Mesothelial cell of epicardium (in vitro differentiated cells): ENCODE results near the gene ADGRG2. TPM values are rescaled to one million over a fixed set of nuclear protein-coding genes. Genes with fewer than 3 reads are reported as not detected.

Experiments used
- DNase-seq, 2 experiments: peaks; one replicate each; pipeline ENCODE4 v3.0.0; 2021; ENCODE audit warnings: low spot score in 2 of 2; ENCODE audit not compliant: unreplicated experiment in 2 of 2
- H3K27ac Mint-ChIP-seq: 2 replicates; pipeline ENCODE4 v1.8.0; 2021; ENCODE audit warnings: mixed read lengths
- H3K27me3 Mint-ChIP-seq: 2 replicates; pipeline ENCODE4 v1.8.0; 2021; ENCODE audit warnings: low read depth, mixed read lengths
- H3K36me3 Mint-ChIP-seq: 2 replicates; pipeline ENCODE4 v1.8.0; 2021; ENCODE audit warnings: mixed read lengths
- H3K4me1 Mint-ChIP-seq: 2 replicates; pipeline ENCODE4 v1.8.0; 2021; ENCODE audit warnings: mixed read lengths
- H3K4me3 Mint-ChIP-seq: 2 replicates; pipeline ENCODE4 v1.8.0; 2021; ENCODE audit warnings: mild to moderate bottlenecking, moderate library complexity, mixed read lengths
- H3K9me3 Mint-ChIP-seq: 2 replicates; pipeline ENCODE4 v1.8.0; 2021; ENCODE audit warnings: mixed read lengths
- total RNA-seq: library from RNA; stranded (reverse); gene quantifications from 3 replicates; pipeline ENCODE4 v1.2.1, GENCODE V29; 2021
- TF ChIP-seq, protein P1 (sequence below): fragments of 200-600 bp; sonication (generic); IDR thresholded peaks from one replicate; pipeline ENCODE4 v1.5.0; 2021; ENCODE audit warnings: antibody characterized with exemption; ENCODE audit not compliant: unreplicated experiment

ADGRG2 gene
- total RNA-seq, 1 donor from 2014 or later, result 0.98 TPM

DNA sequence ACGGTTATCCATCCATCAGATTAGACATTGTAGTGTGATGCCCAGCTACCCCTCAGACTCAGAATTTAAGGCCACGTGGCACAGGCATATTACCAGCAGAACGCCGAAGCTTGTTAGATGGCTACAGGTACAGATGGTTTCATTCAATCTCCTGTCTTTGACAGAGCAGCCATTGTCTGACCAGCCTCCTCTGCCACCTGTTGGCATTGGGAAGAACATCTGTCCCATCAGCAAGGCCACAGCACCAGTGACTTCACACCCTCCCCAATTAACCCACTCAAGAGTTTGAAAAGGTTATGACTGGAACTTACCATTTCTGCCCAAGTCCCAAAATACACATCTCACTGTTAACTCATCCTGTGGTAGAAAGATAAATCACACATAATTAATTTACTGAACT, 116.4 kb downstream of the ADGRG2 start:
- peaks cover 23% of the 10 kb centered on the region for H3K9me3 Mint-ChIP-seq
- TF ChIP-seq, protein P1, sequence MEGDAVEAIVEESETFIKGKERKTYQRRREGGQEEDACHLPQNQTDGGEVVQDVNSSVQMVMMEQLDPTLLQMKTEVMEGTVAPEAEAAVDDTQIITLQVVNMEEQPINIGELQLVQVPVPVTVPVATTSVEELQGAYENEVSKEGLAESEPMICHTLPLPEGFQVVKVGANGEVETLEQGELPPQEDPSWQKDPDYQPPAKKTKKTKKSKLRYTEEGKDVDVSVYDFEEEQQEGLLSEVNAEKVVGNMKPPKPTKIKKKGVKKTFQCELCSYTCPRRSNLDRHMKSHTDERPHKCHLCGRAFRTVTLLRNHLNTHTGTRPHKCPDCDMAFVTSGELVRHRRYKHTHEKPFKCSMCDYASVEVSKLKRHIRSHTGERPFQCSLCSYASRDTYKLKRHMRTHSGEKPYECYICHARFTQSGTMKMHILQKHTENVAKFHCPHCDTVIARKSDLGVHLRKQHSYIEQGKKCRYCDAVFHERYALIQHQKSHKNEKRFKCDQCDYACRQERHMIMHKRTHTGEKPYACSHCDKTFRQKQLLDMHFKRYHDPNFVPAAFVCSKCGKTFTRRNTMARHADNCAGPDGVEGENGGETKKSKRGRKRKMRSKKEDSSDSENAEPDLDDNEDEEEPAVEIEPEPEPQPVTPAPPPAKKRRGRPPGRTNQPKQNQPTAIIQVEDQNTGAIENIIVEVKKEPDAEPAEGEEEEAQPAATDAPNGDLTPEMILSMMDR, result no peak
- peaks cover 2% of the 10 kb centered on the region for H3K4me1 Mint-ChIP-seq
- no peaks in the 10 kb centered on the region for H3K27me3 Mint-ChIP-seq
- no peak overlapping the region for H3K27ac Mint-ChIP-seq
- DNase-seq, result no peak
- H3K4me3 Mint-ChIP-seq, result no peak overlapping the region
- H3K36me3 Mint-ChIP-seq, result no peaks in the 10 kb centered on the region

DNA sequence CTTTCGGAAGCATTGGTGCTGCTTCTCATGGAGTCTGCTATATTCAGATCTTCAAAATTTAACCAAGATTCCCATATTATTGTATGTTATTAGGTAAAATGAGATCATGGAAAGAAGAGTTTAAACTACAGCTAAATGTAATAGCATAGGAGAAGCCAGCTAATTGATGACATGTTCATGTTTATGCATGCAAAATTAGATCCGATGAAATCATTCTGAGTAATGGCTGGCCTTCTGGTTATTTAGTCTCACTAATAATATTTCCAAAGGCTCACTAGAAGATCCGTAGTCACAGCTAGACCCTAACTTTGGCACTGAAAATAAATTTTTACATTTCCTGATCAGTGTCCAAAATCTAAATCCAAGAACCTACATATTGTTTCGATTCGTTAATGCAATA, 118.5 kb downstream of the ADGRG2 start:
- Mint-ChIP-seq H3K4me3 (no peak overlapping the region), H3K4me1 (peaks cover 2% of the 10 kb centered on the region), H3K27me3 (no peaks in the 10 kb centered on the region), H3K36me3 (no peaks in the 10 kb centered on the region), H3K27ac (no peak overlapping the region), H3K9me3 (peaks cover 12% of the 10 kb centered on the region)
- DNase-seq, result no peak
- TF ChIP-seq, protein P1, result no peak

GRCh38 chrX:18998653-18999052, 123.6 kb downstream of the ADGRG2 start:
- no peak for DNase-seq
- H3K4me3 Mint-ChIP-seq, result no peak overlapping the region
- no peaks in the 10 kb centered on the region for H3K27me3 Mint-ChIP-seq
- no peaks in the 10 kb centered on the region for H3K36me3 Mint-ChIP-seq
- no peak overlapping the region for H3K27ac Mint-ChIP-seq
- H3K9me3 Mint-ChIP-seq, result peaks cover 15% of the 10 kb centered on the region
- peaks cover 22% of the 10 kb centered on the region for H3K4me1 Mint-ChIP-seq
- TF ChIP-seq, protein P1, result no peak

- no peak for DNase-seq
- TF ChIP-seq, protein P1, result no peak
- Mint-ChIP-seq H3K27ac (no peak overlapping the region), H3K36me3 (no peaks in the 10 kb centered on the region), H3K4me1 (peaks cover 22% of the 10 kb centered on the region), H3K9me3 (peaks cover 13% of the 10 kb centered on the region), H3K4me3 (no peak overlapping the region), H3K27me3 (no peaks in the 10 kb centered on the region)
Measured at GRCh38 chrX:18997916-18998315, 124.4 kb downstream of the ADGRG2 start.

GRCh38 chrX:18996536-18996935, 125.7 kb downstream of the ADGRG2 start:
- no peak for DNase-seq
- Mint-ChIP-seq H3K4me3 (peak overlapping the region; percentile 17), H3K27me3 (no peaks in the 10 kb centered on the region), H3K4me1 (peaks cover 22% of the 10 kb centered on the region), H3K36me3 (no peaks in the 10 kb centered on the region), H3K27ac (peak overlapping the region; percentile 81), H3K9me3 (peaks cover 8% of the 10 kb centered on the region)
- TF ChIP-seq, protein P1, result no peak

DNA sequence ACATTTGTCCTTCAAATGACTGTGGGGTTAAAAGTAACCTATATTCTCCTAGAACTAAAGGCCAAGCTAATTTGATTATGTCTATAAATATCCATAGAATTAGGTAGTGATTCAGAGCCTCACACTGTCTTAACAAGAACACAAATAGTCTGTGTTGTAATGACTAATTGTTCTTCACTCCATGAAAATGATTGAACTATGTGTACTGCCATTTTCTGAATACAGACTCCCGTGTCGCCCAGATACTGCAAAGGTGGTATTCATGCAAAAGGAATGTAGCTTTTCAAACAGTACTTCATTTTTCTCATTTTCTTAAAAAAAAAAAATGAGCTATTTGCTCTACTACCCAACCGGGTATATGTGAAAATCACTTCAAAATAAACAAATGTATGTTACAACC, 127.0 kb downstream of the ADGRG2 start:
- no peak overlapping the region for H3K4me3 Mint-ChIP-seq
- H3K9me3 Mint-ChIP-seq, result peaks cover 5% of the 10 kb centered on the region
- peak overlapping the region; percentile 60 for H3K27ac Mint-ChIP-seq
- no peaks in the 10 kb centered on the region for H3K27me3 Mint-ChIP-seq
- TF ChIP-seq, protein P1, result no peak
- H3K36me3 Mint-ChIP-seq, result no peaks in the 10 kb centered on the region
- no peak for DNase-seq
- peaks cover 22% of the 10 kb centered on the region for H3K4me1 Mint-ChIP-seq
